Activated naive CD8-positive, alpha-beta T cell treated with anti-CD3 and anti-CD28 coated beads, Interleukin-2, amount 10 ng/mL, durations not matched to agents 7 days and 5 days (primary cell): Measurements from ENCODE around the gene PDLIM1. TPM values are rescaled to one million over a fixed set of nuclear protein-coding genes. Genes with fewer than 3 reads are reported as not detected.

Experiments used
- ATAC-seq: fragments of 150-1000 bp; cut with Tn5 transposase; one replicate; pipeline ENCODE4 v1.10.0; 2021; ENCODE audit warnings: low read depth, moderate library complexity
- POLR2A ChIA-PET: fragments of 350-600 bp; sonication (Branson Sonifier 250); formaldehyde crosslinking; loops from one replicate; lab custom pipeline; 2021; ENCODE audit warnings: antibody characterized with exemption; lab: Charles Lee
- DNase-seq: peaks from one replicate; pipeline ENCODE4 v3.0.0; 2021
- H3K27ac Mint-ChIP-seq: one replicate; pipeline ENCODE4 v1.8.0; 2022; ENCODE audit warnings: mild to moderate bottlenecking, mixed read lengths
- H3K27me3 Mint-ChIP-seq: one replicate; pipeline ENCODE4 v1.8.0; 2022; ENCODE audit warnings: mild to moderate bottlenecking, moderate library complexity, mixed read lengths
- H3K36me3 Mint-ChIP-seq: one replicate; pipeline ENCODE4 v1.8.0; 2021; ENCODE audit warnings: mild to moderate bottlenecking, mixed read lengths
- H3K4me1 Mint-ChIP-seq: one replicate; pipeline ENCODE4 v1.8.0; 2021; ENCODE audit warnings: mixed read lengths
- H3K4me3 Mint-ChIP-seq: one replicate; pipeline ENCODE4 v1.8.0; 2022; ENCODE audit warnings: mild to moderate bottlenecking, moderate library complexity, mixed read lengths
- H3K9me3 Mint-ChIP-seq: one replicate; pipeline ENCODE4 v1.8.0; 2021; ENCODE audit warnings: mixed read lengths
- total RNA-seq, 2 experiments: library from RNA; stranded (reverse); gene quantifications; one replicate each; pipeline ENCODE4 v1.2.3, GENCODE V29; 2021

Gene PDLIM1
- 10 to 100 TPM; 10.0 to 11.7 TPM for total RNA-seq

DNA sequence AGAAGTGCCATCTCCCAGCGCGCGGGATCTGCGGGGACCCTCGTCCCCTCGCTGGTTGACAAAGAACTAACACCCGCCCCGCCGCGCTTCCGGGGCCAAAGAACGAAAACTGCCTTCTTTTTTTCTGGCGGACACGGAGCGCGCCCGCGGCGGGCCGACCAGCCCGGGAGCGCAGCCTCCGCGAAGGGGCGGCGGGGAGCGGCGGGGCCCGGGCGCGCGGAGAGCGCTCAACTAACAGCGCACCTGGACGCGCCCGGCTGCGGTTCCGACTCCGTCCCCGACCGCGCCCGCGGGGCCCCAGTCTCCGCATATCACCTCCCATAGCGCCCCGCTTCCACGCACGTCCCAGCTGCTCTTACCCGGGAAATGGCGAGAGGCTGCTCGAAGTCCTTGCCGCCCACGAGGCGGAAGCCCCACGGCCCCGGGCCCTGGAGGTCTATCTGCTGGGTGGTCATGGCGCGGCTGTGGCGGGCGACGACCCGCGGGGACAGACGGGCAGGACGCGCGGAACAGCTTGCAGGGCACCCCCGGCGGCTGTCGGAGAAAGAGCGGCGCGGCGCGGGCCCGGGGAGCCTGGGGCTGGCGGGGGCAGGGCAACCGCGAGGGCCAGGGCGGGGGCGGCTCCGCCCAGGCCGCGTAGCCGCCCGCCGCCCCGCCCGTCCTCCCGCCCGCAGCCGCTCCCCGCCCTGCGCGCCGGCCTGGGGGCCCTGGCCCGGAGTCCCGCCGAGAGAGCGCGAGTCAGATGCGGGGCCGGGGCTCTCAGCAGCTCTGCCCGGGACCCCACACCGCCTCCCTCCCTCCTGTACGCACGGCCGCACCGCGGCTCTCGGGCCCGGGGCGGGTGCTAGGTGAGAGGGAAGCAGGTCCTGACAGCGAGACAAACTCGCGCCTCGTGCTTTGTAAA is at the start of gene PDLIM1:
TSS of gene PDLIM1 (minus strand) at position 543 of the 904 bp plus-strand sequence. CDS start at position 455, 88 bp downstream.
- peaks cover 1% of the 10 kb centered on the region for H3K36me3 Mint-ChIP-seq

DNA sequence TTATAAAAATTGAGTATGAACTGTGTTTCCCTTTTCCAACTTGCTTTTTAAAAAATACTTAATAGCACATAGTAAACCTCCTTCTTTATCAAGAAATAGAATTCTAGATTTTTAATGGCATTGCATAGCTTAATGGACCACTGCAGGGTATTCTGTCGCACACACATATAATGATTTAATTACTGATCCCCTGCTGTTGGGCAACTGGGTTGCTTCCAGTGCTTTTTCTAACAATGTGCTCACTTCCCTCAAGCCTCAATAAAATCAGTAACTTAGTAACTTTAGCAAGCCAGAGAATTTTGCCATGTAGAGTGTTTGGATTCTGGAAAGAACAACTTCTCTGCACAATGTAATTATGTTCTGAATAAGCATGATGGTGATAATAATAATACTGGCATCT is 49.1 kb upstream of the PDLIM1 start:
- Mint-ChIP-seq H3K4me1 (no peaks in the 10 kb centered on the region), H3K4me3 (no peak overlapping the region), H3K27me3 (no peaks in the 10 kb centered on the region), H3K9me3 (no peaks in the 10 kb centered on the region), H3K36me3 (no peaks in the 10 kb centered on the region), H3K27ac (no peak overlapping the region)
- POLR2A ChIA-PET, result no interaction called here
- DNase-seq (no peak), ATAC-seq (no peak)

More for the DNA sequence above, at the start of gene PDLIM1:
- Mint-ChIP-seq H3K4me3 (peak within 1 kb of the TSS; percentile 81), H3K9me3 (no peaks in the 10 kb centered on the region), H3K27me3 (peaks cover 54% of the 10 kb centered on the region), H3K27ac (peak within 1 kb of the TSS; percentile 38), H3K4me1 (peaks cover 29% of the 10 kb centered on the region)
- DNase-seq (peak; percentile 75), ATAC-seq (peak; percentile 65)
- POLR2A ChIA-PET, result no interaction called here

GRCh38 chr10:95337423-95338160 is 46.8 kb upstream of the PDLIM1 start:
- no peak for DNase-seq
- Mint-ChIP-seq H3K4me1 (no peaks in the 10 kb centered on the region), H3K36me3 (no peaks in the 10 kb centered on the region), H3K4me3 (no peak overlapping the region), H3K9me3 (no peaks in the 10 kb centered on the region), H3K27me3 (no peaks in the 10 kb centered on the region), H3K27ac (no peak overlapping the region)
- POLR2A ChIA-PET, result no interaction called here
- no peak for ATAC-seq

GRCh38 chr10:95336702-95337101 is 45.9 kb upstream of the PDLIM1 start:
- H3K4me3 Mint-ChIP-seq, result no peak overlapping the region
- H3K27ac Mint-ChIP-seq, result no peak overlapping the region
- no peaks in the 10 kb centered on the region for H3K4me1 Mint-ChIP-seq
- DNase-seq (no peak), ATAC-seq (no peak)
- POLR2A ChIA-PET, result no interaction called here
- no peaks in the 10 kb centered on the region for H3K9me3 Mint-ChIP-seq
- no peaks in the 10 kb centered on the region for H3K36me3 Mint-ChIP-seq
- H3K27me3 Mint-ChIP-seq, result no peaks in the 10 kb centered on the region

DNA sequence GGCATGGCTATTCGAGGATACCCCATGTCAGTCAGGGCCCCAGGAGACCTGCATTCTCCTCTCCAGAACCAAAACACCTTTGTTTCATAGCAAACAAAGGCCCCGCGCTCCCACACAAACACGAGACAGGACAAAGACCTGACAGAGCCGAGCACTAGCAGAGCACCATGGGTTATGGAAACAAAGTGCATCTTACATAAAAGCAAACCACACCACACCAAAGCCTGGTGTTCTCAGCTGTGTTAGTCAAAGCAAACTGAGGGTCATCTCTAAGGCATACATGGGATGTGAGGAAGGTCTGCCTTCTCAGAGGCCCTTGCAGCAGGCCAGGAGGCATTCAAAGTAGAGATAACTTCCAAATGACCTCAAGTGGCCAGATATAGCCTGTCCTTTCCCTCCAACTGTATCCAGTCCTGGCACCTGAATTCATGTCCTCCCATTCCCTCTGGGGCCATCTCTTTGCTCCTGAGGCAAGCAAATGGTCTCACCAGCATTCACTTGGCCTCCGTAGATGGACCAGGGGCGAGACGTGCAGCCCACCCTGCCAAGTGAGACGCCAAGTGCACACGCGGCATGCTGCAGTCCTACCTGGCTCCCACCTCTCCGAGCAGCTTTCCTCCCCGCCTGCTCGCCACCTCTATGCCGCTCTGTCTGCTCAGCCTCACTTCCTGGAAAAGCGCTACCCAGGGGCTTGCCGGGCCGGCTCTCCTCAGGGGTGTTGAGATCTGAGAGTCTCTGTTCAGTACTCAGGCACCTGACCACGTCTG is 45.3 kb upstream of the PDLIM1 start:
- Mint-ChIP-seq H3K27me3 (no peaks in the 10 kb centered on the region), H3K4me1 (no peaks in the 10 kb centered on the region), H3K27ac (no peak overlapping the region), H3K36me3 (no peaks in the 10 kb centered on the region), H3K9me3 (no peaks in the 10 kb centered on the region), H3K4me3 (no peak overlapping the region)
- DNase-seq, result no peak
- POLR2A ChIA-PET, result no interaction called here
- no peak for ATAC-seq

DNA sequence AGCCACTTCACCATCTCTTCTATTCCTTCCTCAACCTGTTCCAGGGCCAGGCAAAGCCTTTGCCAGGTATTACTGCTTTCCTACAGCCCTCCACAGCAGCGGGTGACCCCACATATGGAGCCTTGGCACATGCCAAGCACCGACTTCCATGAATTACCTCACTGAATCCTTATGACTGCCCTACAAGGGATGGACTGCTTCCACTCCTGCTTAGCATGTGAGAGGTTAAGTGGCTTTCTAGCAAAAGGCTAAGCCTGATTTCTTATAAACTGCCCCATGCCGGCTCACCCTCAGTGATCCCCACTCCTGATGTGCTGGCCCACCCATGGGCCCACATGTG is 44.0 kb upstream of the PDLIM1 start:
- Mint-ChIP-seq H3K27ac (no peak overlapping the region), H3K4me1 (no peaks in the 10 kb centered on the region)

GRCh38 chr10:95333997-95334804 is 43.4 kb upstream of the PDLIM1 start:
- ATAC-seq, result no peak
- Mint-ChIP-seq H3K27me3 (no peaks in the 10 kb centered on the region), H3K36me3 (no peaks in the 10 kb centered on the region), H3K4me3 (no peak overlapping the region), H3K9me3 (no peaks in the 10 kb centered on the region), H3K27ac (no peak overlapping the region), H3K4me1 (no peaks in the 10 kb centered on the region)
- no peak for DNase-seq
- POLR2A ChIA-PET, result no interaction called here

More for the DNA sequence above, 44.0 kb upstream of the PDLIM1 start:
- H3K36me3 Mint-ChIP-seq, result no peaks in the 10 kb centered on the region
- ATAC-seq (no peak), DNase-seq (no peak)
- no peak overlapping the region for H3K4me3 Mint-ChIP-seq
- no peaks in the 10 kb centered on the region for H3K9me3 Mint-ChIP-seq
- no peaks in the 10 kb centered on the region for H3K27me3 Mint-ChIP-seq
- POLR2A ChIA-PET, result no interaction called here

- Mint-ChIP-seq H3K27ac (no peak overlapping the region), H3K36me3 (no peaks in the 10 kb centered on the region), H3K27me3 (peaks cover 8% of the 10 kb centered on the region), H3K9me3 (no peaks in the 10 kb centered on the region), H3K4me1 (peaks cover 2% of the 10 kb centered on the region), H3K4me3 (no peak overlapping the region)
- POLR2A ChIA-PET, result no interaction called here
- DNase-seq (no peak), ATAC-seq (no peak)
Measured at GRCh38 chr10:95332666-95333249, 42.0 kb upstream of the PDLIM1 start.

DNA sequence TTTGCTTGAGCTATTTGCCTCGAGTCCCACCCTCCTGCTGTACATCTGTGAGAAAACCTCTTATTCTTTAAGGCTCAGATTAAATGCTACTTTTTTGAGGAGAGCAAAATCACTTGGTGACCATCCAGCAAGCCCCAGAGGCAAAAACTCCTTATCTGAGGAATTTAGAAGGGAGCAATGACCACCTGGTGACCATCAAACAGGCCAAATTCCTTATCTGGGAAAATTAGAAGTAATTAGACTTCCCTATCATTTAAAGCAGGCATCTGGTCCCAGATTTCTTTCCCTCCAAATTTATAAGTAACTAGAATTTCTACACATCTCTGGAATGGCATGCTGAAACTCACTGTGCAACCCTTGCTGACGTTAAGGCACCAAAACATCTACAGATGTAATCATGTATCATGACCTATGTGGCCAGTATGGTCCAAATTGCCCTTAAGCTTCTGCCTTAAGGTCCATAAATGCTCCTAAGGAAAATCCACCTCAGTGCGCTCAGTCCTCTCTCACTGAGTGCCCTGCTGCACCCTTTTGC is 40.9 kb upstream of the PDLIM1 start:
- no peak overlapping the region for H3K27ac Mint-ChIP-seq
- H3K4me1 Mint-ChIP-seq, result peaks cover 2% of the 10 kb centered on the region
- no peaks in the 10 kb centered on the region for H3K9me3 Mint-ChIP-seq
- no peak for DNase-seq
- no peak for ATAC-seq
- no peak overlapping the region for H3K4me3 Mint-ChIP-seq
- H3K27me3 Mint-ChIP-seq, result peaks cover 15% of the 10 kb centered on the region
- no peaks in the 10 kb centered on the region for H3K36me3 Mint-ChIP-seq
- POLR2A ChIA-PET, result no interaction called here

DNA sequence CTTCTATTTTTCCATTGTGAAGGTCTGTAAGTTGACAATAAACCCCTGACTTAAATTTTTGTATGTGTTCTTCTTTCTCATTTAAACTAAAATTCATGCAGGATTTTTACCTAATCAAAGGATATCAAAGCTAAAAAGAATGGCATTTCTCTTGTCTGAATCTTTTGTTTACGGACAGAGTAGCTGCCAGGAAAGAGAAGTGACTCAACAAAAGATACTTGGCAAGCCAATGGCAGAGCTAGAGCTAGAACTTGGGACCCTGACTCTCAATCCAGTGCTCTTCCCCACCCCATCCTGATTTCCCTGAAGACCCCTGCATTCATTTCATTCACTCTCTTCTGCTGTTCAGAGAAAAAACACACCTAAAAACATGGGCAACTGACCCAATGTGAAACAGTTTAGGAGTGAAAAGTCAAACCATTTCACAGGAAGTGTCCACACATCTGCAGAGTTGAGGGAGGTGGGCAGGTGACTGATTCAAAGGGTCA is 40.2 kb upstream of the PDLIM1 start:
- Mint-ChIP-seq H3K27me3 (peaks cover 15% of the 10 kb centered on the region), H3K36me3 (no peaks in the 10 kb centered on the region), H3K9me3 (no peaks in the 10 kb centered on the region), H3K27ac (no peak overlapping the region), H3K4me3 (no peak overlapping the region), H3K4me1 (peaks cover 2% of the 10 kb centered on the region)
- POLR2A ChIA-PET, result no interaction called here
- DNase-seq (no peak), ATAC-seq (no peak)

GRCh38 chr10:95329296-95329695 is 38.5 kb upstream of the PDLIM1 start:
- H3K27me3 Mint-ChIP-seq, result peaks cover 19% of the 10 kb centered on the region
- H3K27ac Mint-ChIP-seq, result no peak overlapping the region
- ATAC-seq, result no peak
- POLR2A ChIA-PET, result no interaction called here
- H3K4me1 Mint-ChIP-seq, result peaks cover 2% of the 10 kb centered on the region
- no peaks in the 10 kb centered on the region for H3K9me3 Mint-ChIP-seq
- H3K36me3 Mint-ChIP-seq, result no peaks in the 10 kb centered on the region
- no peak overlapping the region for H3K4me3 Mint-ChIP-seq
- no peak for DNase-seq

DNA sequence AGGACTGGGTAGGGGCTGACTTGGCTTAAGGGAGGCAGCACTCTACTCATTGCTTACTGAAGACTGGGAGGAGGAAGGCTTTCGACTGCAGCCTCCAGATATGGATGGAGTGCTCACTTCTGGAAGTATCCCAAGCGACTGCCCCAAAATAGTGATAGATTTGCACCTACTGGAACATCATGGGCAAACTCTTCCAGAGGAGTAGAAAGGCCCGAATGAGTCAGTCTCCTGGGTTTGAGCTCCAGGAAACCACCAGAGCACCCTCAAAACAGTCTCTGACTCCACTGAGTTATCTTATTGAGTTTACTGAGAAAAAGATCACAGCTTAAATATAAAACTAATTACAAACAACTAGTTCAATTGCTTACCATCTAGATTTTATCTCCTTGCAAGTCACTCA is 37.2 kb upstream of the PDLIM1 start:
- Mint-ChIP-seq H3K27me3 (peaks cover 19% of the 10 kb centered on the region), H3K36me3 (no peaks in the 10 kb centered on the region), H3K27ac (no peak overlapping the region), H3K4me1 (peaks cover 2% of the 10 kb centered on the region), H3K4me3 (no peak overlapping the region), H3K9me3 (no peaks in the 10 kb centered on the region)
- POLR2A ChIA-PET, result no interaction called here
- DNase-seq (no peak), ATAC-seq (no peak)
